ENCODE results near the gene ROBO3. TPM values are rescaled to one million over a fixed set of nuclear protein-coding genes. Genes with fewer than 3 reads are reported as not detected.
A peak's percentile ranks its signal among the peaks of the same experiment; 100 is the strongest.

ROBO3 gene
- total RNA-seq, 1 donor from 2014 or later, result 12.6 TPM

- Histone ChIP-seq H2AFZ (replicated peaks) (no peak overlapping the region), H3K9ac (no peak overlapping the region), H3K4me1 (peaks cover 16% of the 10 kb centered on the region), H3K27me3 (peaks cover 32% of the 10 kb centered on the region), H3K9me3 (ENCODE audit: low read depth) (no peaks in the 10 kb centered on the region), H3K4me2 (no peak overlapping the region), H3K27ac (no peak overlapping the region), H4K20me1 (ENCODE audit: low read depth) (no peaks in the 10 kb centered on the region), H3K79me2 (ENCODE audit: low read depth) (no peaks in the 10 kb centered on the region), H3K4me3 (no peak overlapping the region), H3F3A (ENCODE audit: low read depth) (peaks cover 18% of the 10 kb centered on the region), H3K36me3 (no peaks in the 10 kb centered on the region)
- peaks cover 23% of the 10 kb centered on the region for H3K4me1 Mint-ChIP-seq
- no peaks in the 10 kb centered on the region for H3K9me3 Mint-ChIP-seq
- H3K27me3 Mint-ChIP-seq (ENCODE audit: insufficient read depth, low read depth), result peaks cover 19% of the 10 kb centered on the region
- H3K36me3 Mint-ChIP-seq, result no peaks in the 10 kb centered on the region
- TF ChIP-seq EZH2phosphoT487 (IDR thresholded peaks at IDR 0.05), result no peak
- TF ChIP-seq CTCF (IDR thresholded peaks at IDR 0.05), result no peak
- TF ChIP-seq EZH2 (IDR thresholded peaks at IDR 0.05), result no peak
- no peak for DNase-seq (ENCODE audit: low spot score)
- H3K4me3 Mint-ChIP-seq, result no peak overlapping the region
- no peak overlapping the region for H3K27ac Mint-ChIP-seq
Measured at GRCh38 chr11:124834526-124835180, 30.6 kb upstream of the ROBO3 start.

- Mint-ChIP-seq H3K9me3 (no peaks in the 10 kb centered on the region), H3K36me3 (no peaks in the 10 kb centered on the region), H3K4me3 (no peak overlapping the region), H3K27ac (no peak overlapping the region), H3K4me1 (peaks cover 33% of the 10 kb centered on the region), H3K27me3 (ENCODE audit: insufficient read depth, low read depth) (peaks cover 30% of the 10 kb centered on the region)
- Histone ChIP-seq H2AFZ (replicated peaks) (no peak overlapping the region), H3K4me3 (no peak overlapping the region), H3K4me2 (no peak overlapping the region), H3K36me3 (no peaks in the 10 kb centered on the region), H3K79me2 (ENCODE audit: low read depth) (no peaks in the 10 kb centered on the region), H3K9ac (no peak overlapping the region), H3K27me3 (peaks cover 44% of the 10 kb centered on the region), H3F3A (ENCODE audit: low read depth) (peaks cover 27% of the 10 kb centered on the region), H3K27ac (no peak overlapping the region), H4K20me1 (ENCODE audit: low read depth) (no peaks in the 10 kb centered on the region), H3K4me1 (peaks cover 25% of the 10 kb centered on the region), H3K9me3 (ENCODE audit: low read depth) (no peaks in the 10 kb centered on the region)
- no peak for DNase-seq (ENCODE audit: low spot score)
- TF ChIP-seq EZH2phosphoT487 (IDR thresholded peaks at IDR 0.05), result no peak
- no peak for TF ChIP-seq CTCF (IDR thresholded peaks at IDR 0.05)
- TF ChIP-seq EZH2 (IDR thresholded peaks at IDR 0.05), result no peak
Measured at GRCh38 chr11:124835918-124836317, 29.3 kb upstream of the ROBO3 start.

- peak overlapping the region; percentile 26 for H3K4me2 ChIP-seq
- H3K27me3 ChIP-seq, result peaks cover 60% of the 10 kb centered on the region
- H3K27ac ChIP-seq, result no peak overlapping the region
- DNase-seq (ENCODE audit: low spot score), result peak; percentile 81
- TF ChIP-seq CTCF (IDR thresholded peaks at IDR 0.05) (peak; percentile 51), EZH2 (IDR thresholded peaks at IDR 0.05) (no peak)
- Mint-ChIP-seq H3K27ac (no peak overlapping the region), H3K4me1 (peaks cover 42% of the 10 kb centered on the region), H3K9me3 (peaks cover 2% of the 10 kb centered on the region), H3K4me3 (no peak overlapping the region), H3K27me3 (ENCODE audit: insufficient read depth, low read depth) (peaks cover 36% of the 10 kb centered on the region), H3K36me3 (no peaks in the 10 kb centered on the region)
- H3F3A ChIP-seq (ENCODE audit: low read depth), result peaks cover 41% of the 10 kb centered on the region
- peaks cover 38% of the 10 kb centered on the region for H3K4me1 ChIP-seq
- no peaks in the 10 kb centered on the region for H3K9me3 ChIP-seq (ENCODE audit: low read depth)
- no peak overlapping the region for H3K9ac ChIP-seq
- no peaks in the 10 kb centered on the region for H4K20me1 ChIP-seq (ENCODE audit: low read depth)
- H3K4me3 ChIP-seq, result no peak overlapping the region
- no peaks in the 10 kb centered on the region for H3K36me3 ChIP-seq
- H2AFZ ChIP-seq (replicated peaks), result no peak overlapping the region
- no peaks in the 10 kb centered on the region for H3K79me2 ChIP-seq (ENCODE audit: low read depth)
Measured at GRCh38 chr11:124837491-124837856, 27.8 kb upstream of the ROBO3 start.
